ENCODE data around the gene FANCE.

Gene FANCE

DNA sequence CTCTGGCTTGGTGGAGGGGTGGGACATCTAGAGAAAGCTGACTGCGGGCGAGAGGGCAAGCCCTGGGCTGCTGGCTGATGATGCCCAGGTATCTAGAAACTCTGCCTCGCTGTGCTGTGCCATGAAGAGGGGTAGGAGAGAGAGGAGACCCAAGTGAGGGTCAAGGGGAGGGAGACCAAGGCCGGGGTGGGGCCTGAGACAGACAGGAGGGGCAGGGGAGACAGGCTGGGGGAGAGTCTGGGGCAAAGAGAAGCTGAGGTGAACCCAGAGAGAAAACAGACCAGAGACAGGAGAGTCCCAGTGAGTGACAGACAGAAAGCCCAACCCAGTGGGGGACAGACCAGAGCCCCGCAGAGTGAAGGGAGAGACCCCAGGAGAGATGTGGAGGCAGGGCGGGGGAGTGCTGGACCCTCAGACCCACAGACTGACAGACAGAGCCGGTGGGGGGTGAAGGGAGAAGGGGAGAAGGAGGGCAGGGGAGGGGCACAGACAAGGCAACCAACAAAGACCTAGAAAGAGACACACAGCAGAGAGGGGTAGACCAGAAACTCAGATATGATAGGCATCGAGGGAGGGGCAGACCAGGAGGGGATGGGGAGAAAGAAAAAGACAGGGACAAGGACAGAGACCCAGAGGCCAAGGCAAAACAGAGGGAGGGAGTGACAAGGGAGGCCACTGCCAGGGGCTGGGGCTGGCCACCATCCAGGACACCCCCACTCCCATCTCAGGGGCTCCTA, 38.9 kb downstream of the FANCE start:
- H3K4me3 ChIP-seq (ENCODE audit: low read depth, low read length): peak overlapping the region; percentile 45
- peaks cover 18% of the 10 kb centered on the region for H3K36me3 ChIP-seq
- peak overlapping the region; percentile 98 for H3K27ac ChIP-seq
- peak; percentile 66 for DNase-seq
- H3K9me3 ChIP-seq (ENCODE audit: severe bottlenecking): no peaks in the 10 kb centered on the region
- TF ChIP-seq, protein P1, sequence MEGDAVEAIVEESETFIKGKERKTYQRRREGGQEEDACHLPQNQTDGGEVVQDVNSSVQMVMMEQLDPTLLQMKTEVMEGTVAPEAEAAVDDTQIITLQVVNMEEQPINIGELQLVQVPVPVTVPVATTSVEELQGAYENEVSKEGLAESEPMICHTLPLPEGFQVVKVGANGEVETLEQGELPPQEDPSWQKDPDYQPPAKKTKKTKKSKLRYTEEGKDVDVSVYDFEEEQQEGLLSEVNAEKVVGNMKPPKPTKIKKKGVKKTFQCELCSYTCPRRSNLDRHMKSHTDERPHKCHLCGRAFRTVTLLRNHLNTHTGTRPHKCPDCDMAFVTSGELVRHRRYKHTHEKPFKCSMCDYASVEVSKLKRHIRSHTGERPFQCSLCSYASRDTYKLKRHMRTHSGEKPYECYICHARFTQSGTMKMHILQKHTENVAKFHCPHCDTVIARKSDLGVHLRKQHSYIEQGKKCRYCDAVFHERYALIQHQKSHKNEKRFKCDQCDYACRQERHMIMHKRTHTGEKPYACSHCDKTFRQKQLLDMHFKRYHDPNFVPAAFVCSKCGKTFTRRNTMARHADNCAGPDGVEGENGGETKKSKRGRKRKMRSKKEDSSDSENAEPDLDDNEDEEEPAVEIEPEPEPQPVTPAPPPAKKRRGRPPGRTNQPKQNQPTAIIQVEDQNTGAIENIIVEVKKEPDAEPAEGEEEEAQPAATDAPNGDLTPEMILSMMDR (IDR thresholded peaks at IDR 0.05; ENCODE audit: low read depth, low read length): no peak
- H3K27me3 ChIP-seq (ENCODE audit: insufficient read depth, low read depth, severe bottlenecking): no peaks in the 10 kb centered on the region

DNA sequence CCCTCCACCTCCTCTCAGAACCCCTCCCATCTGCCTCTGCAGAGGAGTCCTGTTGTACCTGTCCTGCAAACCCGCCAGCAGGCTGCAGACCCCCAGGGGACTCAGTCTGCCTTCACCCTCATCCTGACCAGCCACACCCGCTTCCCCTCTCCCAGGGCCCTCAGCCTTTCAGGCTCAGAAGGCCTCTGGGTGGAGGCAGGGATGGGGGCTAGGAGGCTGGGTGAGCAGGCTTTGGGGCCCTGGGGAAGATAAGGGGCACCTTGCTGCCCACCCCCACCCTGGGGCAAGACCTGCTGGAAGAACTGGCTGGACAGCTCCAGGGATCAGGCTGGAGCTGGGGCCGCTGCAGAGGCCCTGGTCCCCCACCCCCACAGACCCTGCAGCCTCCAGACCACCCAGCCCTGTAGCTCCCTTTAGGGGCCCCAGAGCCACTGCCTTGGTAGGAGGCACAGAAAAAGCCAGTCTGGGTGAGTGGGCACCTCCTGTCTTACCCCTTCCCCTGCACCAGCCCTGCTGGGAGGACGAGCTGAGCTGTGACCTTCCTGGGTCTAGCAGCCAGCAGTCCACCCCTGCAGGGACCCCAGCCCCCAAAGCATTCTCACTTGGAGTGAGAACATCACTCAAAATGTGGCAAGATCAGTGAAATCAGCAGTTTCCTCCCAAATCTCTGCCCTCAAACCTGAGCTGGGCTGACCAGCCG, 39.6 kb downstream of the FANCE start:
- Histone ChIP-seq H3K4me3 (ENCODE audit: low read depth, low read length) (no peak overlapping the region), H3K36me3 (peaks cover 14% of the 10 kb centered on the region), H3K27ac (peak overlapping the region; percentile 98), H3K27me3 (ENCODE audit: insufficient read depth, low read depth, severe bottlenecking) (no peaks in the 10 kb centered on the region), H3K9me3 (ENCODE audit: severe bottlenecking) (no peaks in the 10 kb centered on the region)
- no peak for DNase-seq
- TF ChIP-seq, protein P1 (IDR thresholded peaks at IDR 0.05; ENCODE audit: low read depth, low read length): no peak

DNA sequence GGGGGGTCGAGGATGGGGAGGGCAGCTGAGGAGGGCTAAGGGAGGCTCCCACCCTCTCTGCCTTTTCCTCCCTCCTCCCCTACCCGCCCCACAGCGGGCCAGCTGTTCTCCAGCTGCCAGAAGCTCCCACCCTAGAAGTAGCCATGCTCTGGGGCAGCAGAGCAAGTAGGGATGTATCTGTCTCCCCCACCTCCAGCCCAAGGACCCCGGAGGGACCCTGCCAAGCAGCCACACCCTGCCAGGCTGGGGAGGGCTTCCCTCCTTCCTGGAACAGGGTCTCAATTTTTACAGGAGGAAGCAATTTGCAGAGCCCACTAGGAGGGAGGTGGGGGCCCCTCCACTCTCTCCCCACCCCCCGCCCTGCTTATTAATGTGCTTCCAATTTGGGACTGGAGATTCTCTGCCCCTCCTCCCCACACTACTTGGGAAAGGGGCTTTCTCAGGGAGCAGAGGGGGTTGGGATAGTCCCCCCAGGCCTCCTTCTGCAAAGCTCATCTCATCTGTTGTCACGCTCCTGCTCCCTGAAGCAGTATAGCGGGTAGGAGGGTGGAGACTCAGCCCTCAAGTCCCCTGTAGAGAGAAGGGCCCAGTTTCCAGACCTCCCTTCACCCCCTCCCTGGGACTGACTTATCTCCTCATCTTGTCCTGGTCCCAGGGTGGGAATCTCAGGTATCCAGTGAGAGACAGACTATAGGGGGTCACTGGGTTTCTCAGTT, 40.3 kb downstream of the FANCE start:
- Histone ChIP-seq H3K9me3 (ENCODE audit: severe bottlenecking) (no peaks in the 10 kb centered on the region), H3K36me3 (peaks cover 14% of the 10 kb centered on the region), H3K27me3 (ENCODE audit: insufficient read depth, low read depth, severe bottlenecking) (no peaks in the 10 kb centered on the region), H3K27ac (peak overlapping the region; percentile 98), H3K4me3 (ENCODE audit: low read depth, low read length) (no peak overlapping the region)
- TF ChIP-seq, protein P1 (IDR thresholded peaks at IDR 0.05; ENCODE audit: low read depth, low read length): no peak
- DNase-seq: no peak

DNA sequence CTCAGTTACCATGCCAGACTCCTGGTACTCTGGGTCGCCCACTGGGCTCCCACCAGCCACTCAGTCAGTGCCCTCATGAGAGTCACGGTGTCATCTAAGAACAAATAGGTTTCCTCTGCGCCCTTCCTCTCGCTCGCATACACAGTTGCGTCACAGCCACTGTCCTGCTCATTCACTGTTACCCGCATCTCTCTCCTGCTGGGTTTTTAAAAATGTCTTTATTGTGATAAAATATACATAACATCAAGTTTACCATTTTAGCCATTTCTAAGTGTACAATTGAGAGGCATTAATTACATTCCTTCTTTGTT, 40.8 kb downstream of the FANCE start:
- H3K36me3 ChIP-seq: peaks cover 19% of the 10 kb centered on the region
- no peaks in the 10 kb centered on the region for H3K27me3 ChIP-seq (ENCODE audit: insufficient read depth, low read depth, severe bottlenecking)
- H3K27ac ChIP-seq: peak overlapping the region; percentile 98
- no peak overlapping the region for H3K4me3 ChIP-seq (ENCODE audit: low read depth, low read length)
- H3K9me3 ChIP-seq (ENCODE audit: severe bottlenecking): no peaks in the 10 kb centered on the region
- DNase-seq: no peak
- TF ChIP-seq, protein P1 (IDR thresholded peaks at IDR 0.05; ENCODE audit: low read depth, low read length): no peak

DNA sequence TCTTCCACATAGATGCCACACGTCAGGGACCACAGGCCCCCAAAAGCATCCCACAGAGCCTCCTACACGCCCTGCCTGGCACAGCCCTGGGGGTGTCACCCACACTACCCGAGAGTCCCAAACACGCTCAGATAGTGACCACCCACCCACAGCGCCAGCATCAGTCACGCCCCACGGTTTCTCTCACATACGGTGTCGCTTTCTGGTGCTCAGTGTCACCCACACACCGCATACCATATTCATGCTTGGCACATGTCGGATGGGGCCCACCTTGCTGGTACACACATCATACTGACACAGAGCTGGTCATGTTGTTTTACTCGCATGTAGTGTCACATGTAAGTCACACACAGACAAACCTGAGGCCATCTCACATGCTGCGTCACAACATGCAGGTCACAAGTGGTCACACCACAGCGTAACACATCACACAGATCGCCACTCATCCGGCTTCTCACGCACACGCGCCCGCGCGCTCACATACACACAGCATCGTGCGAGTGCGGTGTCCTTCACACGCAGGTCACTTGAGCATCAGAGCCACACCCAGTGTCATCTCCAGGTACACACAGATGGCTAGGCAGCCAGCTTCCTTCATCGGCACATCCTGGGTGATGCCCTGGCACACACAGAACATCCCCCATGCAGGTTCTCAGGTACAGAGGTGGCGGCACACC, 41.3 kb downstream of the FANCE start:
- TF ChIP-seq, protein P1 (IDR thresholded peaks at IDR 0.05; ENCODE audit: low read depth, low read length): no peak
- Histone ChIP-seq H3K27ac (peak overlapping the region; percentile 98), H3K4me3 (ENCODE audit: low read depth, low read length) (no peak overlapping the region), H3K9me3 (ENCODE audit: severe bottlenecking) (no peaks in the 10 kb centered on the region), H3K36me3 (peaks cover 24% of the 10 kb centered on the region), H3K27me3 (ENCODE audit: insufficient read depth, low read depth, severe bottlenecking) (no peaks in the 10 kb centered on the region)
- no peak for DNase-seq
